Activated CD4-positive, alpha-beta T cell treated with anti-CD3 and anti-CD28 coated beads, Interleukin-2, amount 50 U/mL, for 24 hours (primary cell): ENCODE results near the gene SORBS2.
"Not testable (repeated sequence)": the region's sequence is repeated elsewhere in the genome, so short reads cannot be mapped to it uniquely, and the experiment has no call there.

Experiments
- DNase-seq, 2 donors: peaks; one replicate each; pipeline ENCODE4 v3.0.0-alpha.2; 2020; ENCODE audit warnings: low read depth in 1 of 2, low spot score in 1 of 2

SORBS2 gene

GRCh38 chr4:185560316-185560715 lies 251.7 kb downstream of the SORBS2 start:
- no peak for DNase-seq

GRCh38 chr4:185559915-185560281 lies 252.1 kb downstream of the SORBS2 start:
- DNase-seq: no peak

GRCh38 chr4:185559251-185559914 lies 252.6 kb downstream of the SORBS2 start:
- not testable (repeated sequence) for DNase-seq

- no peak for DNase-seq
Observed at GRCh38 chr4:185554365-185555126, 257.4 kb downstream of the SORBS2 start.

GRCh38 chr4:185552254-185552653 lies 259.7 kb downstream of the SORBS2 start:
- DNase-seq: no peak

GRCh38 chr4:185550933-185551332 lies 261.1 kb downstream of the SORBS2 start:
- no peak for DNase-seq

- DNase-seq: no peak
Observed at GRCh38 chr4:185549095-185549639, 262.8 kb downstream of the SORBS2 start.

GRCh38 chr4:185548587-185548986 lies 263.4 kb downstream of the SORBS2 start:
- DNase-seq: no peak

- DNase-seq: no peak
Observed at GRCh38 chr4:185546335-185546734, 265.7 kb downstream of the SORBS2 start.

GRCh38 chr4:185542626-185543315 lies 269.2 kb downstream of the SORBS2 start:
- DNase-seq: no peak

- no peak for DNase-seq
Observed at GRCh38 chr4:185541251-185541727, 270.7 kb downstream of the SORBS2 start.

GRCh38 chr4:185540487-185541120 lies 271.4 kb downstream of the SORBS2 start:
- DNase-seq: no peak

GRCh38 chr4:185540040-185540439 lies 272.0 kb downstream of the SORBS2 start:
- no peak for DNase-seq

- DNase-seq: no peak
Observed at GRCh38 chr4:185538806-185539205, 273.2 kb downstream of the SORBS2 start.

- no peak for DNase-seq
Observed at GRCh38 chr4:185536411-185536709, 275.6 kb downstream of the SORBS2 start.

- no peak for DNase-seq
Observed at GRCh38 chr4:185535612-185536410, 276.2 kb downstream of the SORBS2 start.
